Measurements from ENCODE around the gene CD79B. TPM values are rescaled to one million over a fixed set of nuclear protein-coding genes. Genes with fewer than 3 reads are reported as not detected.

Gene CD79B
- total and polyA plus RNA-seq, 2 of the 8 experiments (the other 6 are each of a cell fraction or from before 2014, with no cell fraction given): 1.5 to 3.9 TPM

DNA sequence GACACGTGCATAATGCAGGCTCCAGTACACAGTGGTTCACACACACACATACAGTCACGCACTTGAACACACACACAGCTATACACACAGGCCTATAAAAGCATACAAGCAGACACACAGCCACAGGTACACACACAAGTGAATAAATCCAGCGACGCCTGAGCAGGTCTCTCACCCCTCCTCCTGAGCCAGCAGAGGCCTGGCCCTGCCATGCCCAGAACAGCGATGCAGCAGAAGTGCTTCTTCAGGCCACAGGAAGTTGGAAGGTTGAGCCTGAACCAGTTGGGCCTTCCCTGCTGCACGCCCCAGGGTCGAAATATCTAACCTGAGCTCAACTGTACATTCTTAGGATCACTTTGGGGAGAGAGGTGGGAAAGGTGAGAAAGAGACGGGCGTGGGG, 7.3 kb upstream of the CD79B start:
- CTCF ChIA-PET (ENCODE audit: partially characterized antibody): interaction anchor here (0.7 to 6.1 kb wide), 17 partner anchors 8 to 107 kb away, joined by 3 to 64 read pairs (median 5); partner anchors contain the start of genes CD79B, CSHL1 and GH1

More for the DNA sequence above, 7.3 kb upstream of the CD79B start:
- H3K14ac ChIP-seq (ENCODE audit: insufficient read length): no peak overlapping the region
- no peak overlapping the region for H4K91ac ChIP-seq (replicated peaks; ENCODE audit: insufficient read length, low read length)
- H3K4me2 ChIP-seq (ENCODE audit: insufficient read depth in 1 of 2, low read depth in 2 of 2, low read length in 2 of 2): no peak overlapping the region
- peak overlapping the region; percentile 57; the same call in 1 of the 2 replicates for H4K8ac ChIP-seq (ENCODE audit: extremely low read depth, insufficient read depth, low read length)
- H3K23ac ChIP-seq (ENCODE audit: insufficient read length): no peak overlapping the region
- H3K4me3 ChIP-seq (ENCODE audit: extremely low read depth in 1 of 4, insufficient read depth in 2 of 4, low read depth in 3 of 4, low read length in 4 of 4): no peak overlapping the region
- H3K79me2 ChIP-seq (ENCODE audit: control insufficient read depth in 1 of 2, insufficient read depth in 2 of 2, low read length in 2 of 2): no peaks in the 10 kb centered on the region
- POLR2A ChIA-PET (ENCODE audit: partially characterized antibody): interaction anchor here (1.4 to 1.6 kb wide), 2 partner anchors 9 to 15 kb away, joined by 3 to 8 read pairs; no protein-coding TSS in a partner anchor
- no peaks in the 10 kb centered on the region for H3K9me3 ChIP-seq (ENCODE audit: insufficient read depth in 2 of 2, low read depth in 1 of 2, low read length in 1 of 2)
- H2AFZ ChIP-seq (ENCODE audit: low read length): no peak overlapping the region
- peaks cover 0 to 2% (median 0%) of the 10 kb centered on the region in 4 experiments; a peak in 2 of 7 replicates for H3K4me1 ChIP-seq (replicated peaks in 1 of 4; ENCODE audit: control insufficient read depth in 3 of 4, insufficient read depth in 4 of 4, low read length in 3 of 4)
- H4K20me1 ChIP-seq (replicated peaks in 1 of 2; ENCODE audit: control insufficient read depth in 1 of 2, insufficient read depth in 2 of 2, low read length in 2 of 2): peaks cover 0 to 5% of the 10 kb centered on the region in 2 experiments
- H2AK5ac ChIP-seq (ENCODE audit: low read depth, low read length): 0 out of 2 replicates have a peak overlapping the region, but pooled peaks have one; percentile 53
- H3K9ac ChIP-seq (replicated peaks in 1 of 4; ENCODE audit: extremely low read depth in 1 of 4, low read depth in 3 of 4, low read length in 3 of 4): no peak overlapping the region
- no peak overlapping the region for H3K56ac ChIP-seq (replicated peaks; ENCODE audit: insufficient read length, low read depth, low read length)
- WGBS, 2 experiments (ENCODE audit: extremely low coverage in 1 of 2, insufficient coverage in 1 of 2, insufficient read length in 1 of 2, insufficient replicate concordance in 2 of 2, low coverage in 1 of 2, low lambda C conversion rate in 2 of 2, missing lambda C conversion rate in 1 of 2): 85% methylated on average over 9 of the region's 9 CpGs; no CpG with 5 or more reads in 1 of the 2 experiments
- no peak overlapping the region for H4K5ac ChIP-seq (ENCODE audit: insufficient read length, low read depth, low read length)
- peaks cover 0 to 21% (median 1%) of the 10 kb centered on the region in 4 experiments; a peak in 4 of 8 replicates for H3K36me3 ChIP-seq (ENCODE audit: control insufficient read depth in 2 of 4, insufficient read depth in 4 of 4, low read length in 3 of 4)
- no peak overlapping the region for H2BK120ac ChIP-seq (replicated peaks; ENCODE audit: low read depth, low read length)
- no peak overlapping the region for H3K18ac ChIP-seq (ENCODE audit: extremely low read depth, low read length)
- H3K27me3 ChIP-seq (replicated peaks in 1 of 4; ENCODE audit: control insufficient read depth in 3 of 4, extremely low read depth in 1 of 4, insufficient read depth in 3 of 4, low read length in 3 of 4): no peaks in the 10 kb centered on the region
- no peaks in the 10 kb centered on the region for H3K79me1 ChIP-seq (ENCODE audit: low read depth, low read length)
- no peak for DNase-seq (ENCODE audit: low read depth in 1 of 2, low spot score in 2 of 2)
- no peak for TF ChIP-seq NRF1 (IDR thresholded peaks at IDR 0.05; ENCODE audit: low read depth, low read length)
- TF ChIP-seq KDM5A (IDR thresholded peaks at IDR 0.05; ENCODE audit: low read length): no peak
- H3K23me2 ChIP-seq (ENCODE audit: low read depth, low read length): no peaks in the 10 kb centered on the region
- H2BK5ac ChIP-seq (ENCODE audit: low read depth, low read length): no peak overlapping the region; the same call in 1 of the 2 replicates
- no peak overlapping the region for H3K27ac ChIP-seq (ENCODE audit: low read depth, low read length)
- H2BK12ac ChIP-seq (ENCODE audit: low read depth, low read length): no peak overlapping the region
- FAIRE-seq: no peak
- H3K4ac ChIP-seq (replicated peaks; ENCODE audit: insufficient read length, low read depth, low read length): no peak overlapping the region
- no peak overlapping the region for H2BK20ac ChIP-seq (ENCODE audit: low read length)
- H2BK15ac ChIP-seq (ENCODE audit: low read length): no peak overlapping the region
